NCI-H1930 (cell line): ENCODE measurements around the gene PIK3R4.

Source experiments
- DNase-seq, 2 experiments: peaks; one replicate each; lab custom pipeline; 2025; lab: John Stamatoyannopoulos, UW

PIK3R4 gene

DNA sequence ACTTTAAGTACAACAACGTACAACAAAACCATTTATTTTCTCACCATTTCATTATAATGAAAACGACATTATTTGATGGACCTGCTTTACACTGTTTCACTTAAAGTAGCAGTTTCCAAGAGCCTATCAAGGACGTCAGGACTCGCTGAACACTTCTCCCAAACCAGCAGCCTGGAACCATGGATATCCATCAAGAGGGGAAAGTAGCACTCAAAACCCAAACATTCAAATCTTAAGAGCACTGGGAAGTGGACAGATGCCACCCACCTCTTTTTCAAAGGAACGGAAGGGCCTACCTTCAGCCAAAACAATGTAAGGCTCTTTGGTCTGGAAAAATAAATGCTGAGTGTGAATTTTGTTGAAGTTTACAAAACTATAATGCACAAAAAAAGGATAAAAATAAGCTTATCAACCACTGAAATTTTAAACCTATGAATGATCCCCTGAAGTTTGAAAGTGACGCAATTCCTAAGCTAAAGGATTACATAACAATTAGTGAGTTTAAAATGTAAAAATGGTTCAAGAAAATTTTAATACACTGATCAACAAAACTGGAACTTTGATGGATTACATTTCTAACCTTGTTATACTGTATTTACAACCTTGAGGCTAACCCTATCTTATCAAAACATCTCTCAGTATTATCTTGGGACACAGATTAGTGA, 4.6 kb downstream of the PIK3R4 start:
- DNase-seq = no peak

GRCh38 chr3:130739848-130740247, 6.8 kb downstream of the PIK3R4 start:
- no peak for DNase-seq

GRCh38 chr3:130738241-130738640, 8.4 kb downstream of the PIK3R4 start:
- DNase-seq = no peak

DNA sequence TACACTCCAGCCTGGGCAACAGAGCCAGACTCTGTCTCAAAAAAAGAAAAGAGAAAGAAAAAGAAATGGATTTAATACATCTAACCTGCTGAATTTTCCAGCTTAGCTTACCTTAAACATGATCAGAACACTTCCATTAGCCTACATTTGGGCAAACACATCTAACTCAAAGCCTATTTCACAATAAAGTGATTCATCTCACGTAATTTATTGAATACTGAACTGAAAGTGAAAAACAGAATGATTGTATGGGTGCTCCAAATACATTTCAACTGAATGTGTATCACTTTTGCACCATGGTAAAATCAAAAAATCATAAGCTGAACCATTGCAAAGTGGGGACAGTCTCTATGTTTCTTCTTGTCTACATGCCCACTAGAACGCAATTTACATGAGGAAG, 9.0 kb downstream of the PIK3R4 start:
- no peak for DNase-seq

DNA sequence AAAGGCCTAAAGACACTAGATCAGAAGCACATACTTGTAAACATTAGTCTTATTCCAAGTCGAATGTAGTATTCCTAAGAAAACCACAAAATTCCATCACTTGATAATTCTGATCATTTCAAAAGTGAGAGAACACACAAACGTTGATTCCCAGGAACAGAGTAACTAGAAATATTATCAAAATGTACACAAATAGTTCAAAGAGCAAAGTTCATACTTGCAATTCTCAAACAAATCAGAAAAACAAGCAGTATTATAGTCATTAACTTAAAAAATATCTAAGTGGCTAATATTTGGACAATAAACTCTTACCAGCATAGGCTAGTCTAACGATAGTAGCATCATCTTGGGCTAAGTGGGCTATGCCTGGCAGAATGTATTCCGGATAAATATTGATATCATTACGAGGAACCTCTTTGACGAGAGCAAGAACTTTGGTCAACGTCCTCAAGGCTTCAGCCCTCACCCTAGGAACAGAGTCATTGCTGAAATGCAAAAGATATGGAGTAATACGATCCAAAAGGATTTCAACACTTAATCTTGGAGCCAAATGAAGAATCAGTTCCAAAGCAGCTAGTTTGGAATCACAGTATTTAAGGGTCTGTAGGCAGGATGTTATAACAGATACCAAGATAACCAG, 13.3 kb downstream of the PIK3R4 start:
- DNase-seq = no peak

- no peak for DNase-seq
Observed at GRCh38 chr3:130732501-130732900, 14.1 kb downstream of the PIK3R4 start.

GRCh38 chr3:130731817-130732216, 14.8 kb downstream of the PIK3R4 start:
- DNase-seq = no peak

DNA sequence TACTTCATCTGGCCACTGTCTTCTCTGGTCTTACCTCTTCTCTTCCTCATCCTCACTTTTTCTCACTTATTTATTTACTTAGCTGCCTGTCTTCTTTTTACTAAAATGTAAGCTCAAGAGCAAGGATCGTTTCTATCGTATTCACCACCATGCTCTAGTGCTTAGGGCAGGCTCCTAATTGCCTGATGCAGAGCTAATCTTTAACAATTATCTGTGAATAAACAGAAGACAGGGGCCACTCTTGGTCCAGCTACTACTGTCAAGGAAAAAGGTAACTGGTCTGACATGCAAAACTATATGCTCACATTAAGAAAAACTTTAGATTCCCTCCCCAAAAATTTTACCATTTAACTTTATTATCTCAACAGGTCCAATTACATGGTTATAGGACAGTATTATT, 17.5 kb downstream of the PIK3R4 start:
- DNase-seq = no peak

GRCh38 chr3:130728037-130728436, 18.6 kb downstream of the PIK3R4 start:
- DNase-seq = no peak

DNA sequence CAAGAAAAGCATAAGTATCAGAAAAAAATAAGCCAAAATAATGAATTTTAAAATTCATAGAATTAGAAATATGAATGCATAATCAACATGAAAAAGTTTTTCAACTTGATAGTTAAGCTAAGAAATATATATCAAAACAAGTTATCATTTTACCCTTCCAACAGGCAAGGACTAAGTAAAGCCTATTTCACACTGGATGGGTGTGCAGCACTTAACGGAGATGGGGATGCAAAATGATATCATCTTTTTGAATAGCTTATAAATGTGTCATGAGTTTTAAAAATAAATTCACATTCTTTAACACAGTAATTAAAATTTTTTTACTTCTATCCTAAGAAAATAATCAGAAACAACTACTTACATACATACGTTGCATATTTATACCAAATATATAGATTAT, 20.9 kb downstream of the PIK3R4 start:
- DNase-seq = no peak

DNA sequence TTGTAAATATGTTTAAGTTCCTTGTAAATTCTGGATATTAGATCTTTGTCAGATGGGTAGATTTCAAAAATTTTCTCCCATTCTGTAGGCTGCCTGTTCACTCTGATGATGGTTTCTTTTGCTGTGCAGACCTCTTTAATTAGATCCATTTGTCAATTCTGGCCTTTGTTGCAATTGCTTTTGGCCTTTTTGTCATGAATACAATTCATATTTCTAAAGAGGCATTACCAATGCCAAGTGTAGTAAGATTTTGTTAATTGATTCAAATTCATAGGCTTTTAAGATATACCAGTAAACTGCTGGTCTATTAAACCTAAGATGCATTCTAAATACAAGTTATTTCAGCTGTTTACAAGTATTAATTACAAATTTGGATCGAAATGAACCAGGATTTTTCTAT, 31.0 kb downstream of the PIK3R4 start:
- no peak for DNase-seq

DNA sequence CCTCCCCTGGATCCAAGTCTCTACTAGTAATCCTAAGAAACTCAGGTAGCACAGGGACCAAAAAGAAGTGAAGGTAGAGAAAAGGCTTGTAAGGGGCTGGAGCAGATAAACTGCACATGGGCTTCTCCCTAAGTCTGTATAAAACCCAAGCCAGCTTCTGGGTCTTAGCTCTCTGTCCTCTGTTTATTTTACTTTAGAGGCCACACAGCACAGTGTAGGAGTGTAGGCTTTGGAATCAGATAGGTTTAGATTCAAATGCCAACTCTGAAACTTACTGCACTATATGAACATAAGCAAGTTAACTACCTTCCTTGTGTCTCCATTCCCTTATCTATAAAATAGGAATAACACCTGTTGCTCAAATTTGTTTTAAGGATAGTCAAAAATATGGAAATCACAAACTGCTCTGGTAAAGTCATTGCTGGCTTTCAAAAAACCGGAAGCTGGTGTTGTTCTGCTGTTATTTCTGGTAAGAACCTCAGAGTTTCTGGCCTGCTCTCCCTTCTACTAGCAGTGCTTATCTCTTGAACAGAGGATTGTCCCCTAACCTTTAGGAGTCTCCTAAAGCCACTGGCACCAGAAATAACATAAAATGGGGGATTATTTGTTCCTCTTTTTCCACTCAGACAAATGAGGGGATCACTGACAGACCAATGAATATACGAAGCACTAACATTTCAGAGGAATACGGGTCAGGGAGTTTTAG, 33.8 kb downstream of the PIK3R4 start:
- DNase-seq = no peak

GRCh38 chr3:130711565-130712324, 34.9 kb downstream of the PIK3R4 start:
- no peak for DNase-seq

DNA sequence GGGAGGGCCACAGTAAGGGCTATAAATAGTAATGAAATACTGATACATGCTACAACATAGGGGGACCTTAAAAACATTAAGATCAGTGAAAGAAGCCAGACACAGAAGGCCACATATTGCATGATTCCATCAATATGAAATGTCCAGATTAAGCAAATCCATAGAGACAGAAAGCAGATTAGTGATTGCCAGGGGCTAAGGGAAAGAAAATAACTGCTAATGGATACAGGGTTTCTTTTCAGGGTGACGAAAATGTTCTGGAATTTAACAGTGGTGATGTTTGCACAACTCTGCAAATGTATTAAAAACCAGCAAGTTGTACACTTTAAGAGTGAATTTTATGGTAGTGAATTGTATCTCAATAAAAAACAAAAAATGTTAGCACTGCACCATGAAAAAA, 37.0 kb downstream of the PIK3R4 start:
- no peak for DNase-seq

DNA sequence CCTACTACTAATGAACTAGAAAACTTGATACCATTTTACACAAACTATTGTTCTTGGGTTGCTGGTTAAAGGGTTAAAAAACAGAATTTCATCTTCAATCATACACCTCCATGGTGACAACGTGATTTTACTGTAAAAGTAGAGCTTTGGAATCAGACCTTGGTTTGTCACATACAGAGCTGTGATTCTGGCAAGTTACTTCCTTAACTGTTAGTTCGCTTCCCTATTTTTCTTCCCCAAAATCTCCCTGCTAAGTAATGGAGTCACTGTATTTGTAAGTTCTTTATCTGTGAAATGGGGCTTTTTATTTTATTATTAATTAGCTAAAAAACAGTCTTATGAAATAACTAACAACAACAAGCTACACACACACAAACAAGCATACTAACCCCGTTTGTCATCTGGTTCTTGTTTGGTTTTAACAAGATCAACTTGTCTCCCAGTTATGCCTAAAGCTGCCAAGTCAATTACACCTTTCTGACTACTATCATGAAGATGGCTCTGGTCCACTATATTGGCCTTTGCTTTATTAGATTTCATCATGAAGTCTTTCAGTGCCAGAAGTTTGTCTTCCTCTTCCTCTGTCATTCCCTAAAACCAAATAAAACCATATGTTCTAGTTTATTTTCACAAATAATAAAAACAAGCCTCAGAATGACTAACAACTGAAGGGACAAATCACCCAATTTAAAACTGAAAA, 38.6 kb downstream of the PIK3R4 start:
- no peak for DNase-seq

DNA sequence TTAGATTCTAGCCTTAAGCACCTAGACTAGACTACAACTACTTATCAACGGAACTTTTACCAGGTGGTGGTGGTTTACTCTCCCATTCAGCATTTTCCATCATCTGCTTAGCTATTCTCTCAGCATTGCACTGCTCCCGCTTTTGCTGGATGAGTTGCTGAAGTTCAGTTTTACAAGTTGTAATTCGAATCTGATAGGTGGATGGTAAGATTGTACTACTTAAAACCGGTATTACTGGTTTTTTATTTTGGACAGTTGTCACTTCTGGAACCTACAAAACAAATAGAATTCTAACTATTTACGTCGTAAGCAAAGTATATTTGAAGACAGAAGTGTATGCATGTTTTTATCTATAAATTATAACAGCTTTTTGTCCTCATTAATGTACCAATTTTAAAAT, 41.1 kb downstream of the PIK3R4 start:
- DNase-seq = no peak

DNA sequence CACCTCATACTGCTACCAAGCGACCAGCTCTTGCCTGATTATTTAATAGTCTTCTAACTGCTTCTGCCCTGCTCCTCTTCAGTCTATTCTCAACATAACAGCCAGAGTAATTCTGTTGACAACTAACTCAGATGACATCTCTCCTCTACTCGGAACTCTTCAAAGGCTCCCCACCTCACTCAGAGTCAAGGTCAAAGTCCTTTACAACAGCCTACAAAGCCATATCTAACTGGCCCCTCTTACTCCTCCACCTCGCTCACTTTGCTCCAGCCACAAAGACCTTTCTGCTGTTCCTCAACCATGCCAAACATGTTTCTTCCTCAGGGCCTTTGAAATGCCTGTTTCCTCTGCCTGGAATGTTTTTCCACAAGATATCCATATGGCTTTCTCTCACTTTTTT, 43.6 kb downstream of the PIK3R4 start:
- DNase-seq = no peak

DNA sequence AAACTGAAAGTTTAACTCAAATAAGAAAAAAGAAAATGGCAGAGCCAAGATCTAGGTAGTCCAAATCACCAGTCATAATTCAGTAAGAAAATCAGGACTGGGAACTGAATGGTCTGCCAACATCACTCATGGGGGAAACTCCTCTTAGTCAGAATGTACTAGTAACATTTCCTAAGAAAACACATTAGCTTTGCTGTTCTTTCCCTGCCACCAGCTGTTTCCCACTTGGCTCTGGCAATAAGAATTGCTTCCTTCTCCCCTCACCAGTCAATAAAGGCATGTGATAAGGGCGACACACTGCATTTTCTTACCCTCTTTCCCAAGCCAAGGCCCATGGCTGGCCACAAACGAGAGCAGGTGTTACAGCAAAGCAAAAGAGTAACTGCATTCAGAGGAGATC, 46.1 kb downstream of the PIK3R4 start:
- DNase-seq = no peak

DNA sequence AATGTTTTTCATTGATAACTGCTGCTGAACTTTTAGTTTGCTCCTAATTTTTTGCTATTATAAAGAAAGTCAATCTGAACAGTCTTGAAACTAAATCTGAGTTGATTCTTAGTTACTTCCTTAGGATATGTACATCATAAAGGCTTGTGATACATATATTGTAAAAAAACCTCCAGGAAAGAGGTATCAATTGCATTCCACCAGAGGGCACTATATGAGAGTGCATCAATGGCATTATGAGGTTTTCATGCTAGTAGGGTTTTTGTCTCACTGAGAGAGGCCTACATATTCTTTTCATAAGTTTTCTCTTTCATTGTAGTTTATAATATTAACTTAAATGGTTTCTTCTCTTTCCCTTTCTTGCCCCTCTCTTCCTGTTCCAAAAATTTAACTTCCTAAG, 46.9 kb downstream of the PIK3R4 start:
- no peak for DNase-seq

DNA sequence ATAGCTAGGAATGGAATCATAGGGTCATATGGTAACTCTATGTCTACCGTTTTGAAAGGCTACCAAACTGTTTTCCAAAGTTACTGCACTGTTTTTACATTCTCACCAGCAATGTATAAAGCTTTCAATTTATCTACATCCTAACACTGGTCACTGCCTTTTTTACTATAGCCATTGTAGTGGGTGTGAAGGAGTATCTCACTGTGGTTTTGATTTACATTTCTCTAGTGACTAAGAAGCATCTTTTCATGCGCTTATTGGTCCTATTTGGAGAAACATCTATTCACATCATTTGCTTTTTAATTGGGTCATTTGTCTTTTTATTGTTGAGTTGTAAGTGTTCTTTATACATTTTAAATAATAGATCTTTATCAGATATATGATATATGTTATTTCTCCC, 53.3 kb downstream of the PIK3R4 start:
- no peak for DNase-seq

- no peak for DNase-seq
Observed at GRCh38 chr3:130692455-130692854, 54.2 kb downstream of the PIK3R4 start.
